Endothelial cell of umbilical vein (primary cell): ENCODE data around the gene RELL2. TPM values are rescaled to one million over a fixed set of nuclear protein-coding genes. Genes with fewer than 3 reads are reported as not detected.

Experiments used
- BruUV-seq: library from RNA; stranded (reverse); fragments of 400-500 nt; replicated peaks from 2 replicates; lab custom pipeline; 2021; lab: Mats Ljungman, UMichigan
- CTCF ChIA-PET: fragments of 300-600, 350-600 bp; sonication (Branson Sonifier 250); formaldehyde crosslinking; loops from one replicate; lab custom pipeline; 2021; ENCODE audit warnings: antibody characterized with exemption, inconsistent platforms; lab: Charles Lee
- POLR2A ChIA-PET: fragments of 300-600, 350-600 bp; sonication (Branson Sonifier 250); formaldehyde crosslinking; loops from one replicate; lab custom pipeline; 2021; ENCODE audit warnings: antibody characterized with exemption, inconsistent platforms; lab: Charles Lee
- DNase-seq: peaks from one replicate; pipeline ENCODE4 v3.0.0-alpha.2; 2011; ENCODE audit warnings: low read depth, low spot score
- FAIRE-seq: peaks from 2 replicates; lab custom pipeline; 2011; peaks lifted over from hg19 to GRCh38; lab: Jason Lieb, UNC
- H2AFZ ChIP-seq: 2 replicates; pipeline ENCODE4 v1.6.0; 2012; ENCODE audit warnings: low read depth, low read length, control low read depth, inconsistent platforms
- H3K27ac ChIP-seq: 2 replicates; pipeline ENCODE4 v1.5.1; 2011; ENCODE audit warnings: low read depth, mild to moderate bottlenecking, control low read depth, low read length, moderate library complexity; ENCODE audit not compliant: insufficient read depth
- H3K27me3 ChIP-seq, 2 experiments: 2 replicates each; pipeline versions ENCODE4 v1.6.0 to v1.6.1; 2011; ENCODE audit warnings: low read length in 2 of 2, mixed read lengths in 1 of 2; ENCODE audit not compliant: control insufficient read depth in 2 of 2, insufficient read depth in 2 of 2
- H3K36me3 ChIP-seq, 2 experiments: 2 replicates in 1 of 2; 3 replicates in 1 of 2; pipeline ENCODE4 v1.5.1; 2011; ENCODE audit warnings: low read length in 2 of 2, mild to moderate bottlenecking in 1 of 2, moderate library complexity in 1 of 2; ENCODE audit not compliant: control insufficient read depth in 2 of 2, insufficient read depth in 2 of 2; ENCODE audit errors: extremely low read depth in 1 of 2
- H3K4me1 ChIP-seq: 3 replicates; pipeline ENCODE4 v1.5.1; 2011; ENCODE audit warnings: mild to moderate bottlenecking, low read length; ENCODE audit not compliant: control insufficient read depth, insufficient read depth; ENCODE audit errors: extremely low read depth
- H3K4me2 ChIP-seq: 2 replicates; pipeline ENCODE4 v1.6.1; 2011; ENCODE audit warnings: low read length, control low read depth, mixed read lengths; ENCODE audit not compliant: insufficient read depth
- H3K4me3 ChIP-seq, 3 experiments: fragments of 200-600 bp in 1 of 3; sonication (generic), shearing (Covaris generic) in 1 of 3; replicated peaks in 1 of 3; 2 replicates each; pipeline ENCODE4 v1.5.1; 2011 to 2016; ENCODE audit warnings: control low read depth in 3 of 3, low read length in 3 of 3, mild to moderate bottlenecking in 2 of 3, inconsistent platforms in 1 of 3, low read depth in 1 of 3, moderate library complexity in 1 of 3; ENCODE audit not compliant: insufficient read depth in 1 of 3
- H3K79me2 ChIP-seq: 2 replicates; pipeline ENCODE4 v1.6.0; 2012; ENCODE audit warnings: low read length, inconsistent platforms; ENCODE audit not compliant: control insufficient read depth, insufficient read depth
- H3K9ac ChIP-seq: replicated peaks from 2 replicates; pipeline ENCODE3; 2011; ENCODE audit warnings: low read length, control low read depth; ENCODE audit not compliant: insufficient read depth; ENCODE audit errors: extremely low read depth
- H3K9me1 ChIP-seq: replicated peaks from 3 replicates; pipeline ENCODE4 v1.6.0; 2011; ENCODE audit warnings: mild to moderate bottlenecking, low read length; ENCODE audit not compliant: control insufficient read depth, insufficient read depth; ENCODE audit errors: extremely low read depth
- H3K9me3 ChIP-seq: replicated peaks from 2 replicates; pipeline ENCODE4 v1.5.1; 2012; ENCODE audit warnings: low read length, inconsistent platforms; ENCODE audit not compliant: control insufficient read depth, insufficient read depth
- H4K20me1 ChIP-seq: replicated peaks from 2 replicates; pipeline ENCODE3; 2011; ENCODE audit warnings: mild to moderate bottlenecking, low read length; ENCODE audit not compliant: control insufficient read depth, insufficient read depth; ENCODE audit errors: extremely low read depth
- EZH2 ChIP-seq: IDR thresholded peaks from 2 replicates; pipeline ENCODE4 v1.6.1; 2012; ENCODE audit warnings: borderline replicate concordance, low read depth, mild to moderate bottlenecking, moderate library complexity, low read length, inconsistent platforms; ENCODE audit not compliant: severe bottlenecking
- FOS ChIP-seq: IDR thresholded peaks from 2 replicates; pipeline ENCODE4 v1.6.1; 2011; ENCODE audit warnings: mild to moderate bottlenecking, low read length, moderate library complexity, borderline replicate concordance; ENCODE audit not compliant: insufficient read depth
- GATA2 ChIP-seq: IDR thresholded peaks from 2 replicates; pipeline ENCODE4 v1.7.0; 2011; ENCODE audit warnings: low read depth, mild to moderate bottlenecking, moderate library complexity, mixed read lengths, low read length; ENCODE audit not compliant: insufficient read length, insufficient read depth
- JUN ChIP-seq: IDR thresholded peaks from 2 replicates; pipeline ENCODE4 v1.6.1; 2011; ENCODE audit warnings: borderline replicate concordance, low read depth; ENCODE audit not compliant: insufficient read length, insufficient read depth
- MYC ChIP-seq: IDR thresholded peaks from one replicate; pipeline ENCODE4 v1.6.1; 2011; ENCODE audit warnings: mild to moderate bottlenecking, low read depth, low read length
- POLR2A ChIP-seq: IDR thresholded peaks from 2 replicates; pipeline ENCODE4 v1.6.1; 2012; ENCODE audit warnings: low read depth, mild to moderate bottlenecking, control low read depth, low read length
- POLR2AphosphoS5 ChIP-seq: IDR thresholded peaks from 2 replicates; pipeline ENCODE4 v1.6.1; 2012; ENCODE audit warnings: low read depth, mild to moderate bottlenecking, control low read depth, low read length, moderate library complexity; ENCODE audit not compliant: insufficient read depth
- dilution Hi-C: fragments of 300-500 bp; cut with MboI; formaldehyde crosslinking; loops from one replicate; pipeline ENCODE4 v1.15.0; 2019; ENCODE audit warnings: low sequenced_read_pairs; ENCODE audit not compliant: extremely low pct_ligation_motif_present
- intact Hi-C: fragments of 100-400 bp; cut with micrococcal nuclease; formaldehyde crosslinking; loops from one replicate; pipeline ENCODE4 v1.10.0; 2022
- polyA plus RNA-seq, 4 experiments: library from polyadenylated mRNA; depleted of rRNA in 3 of 4; stranded (reverse) in 3 of 4; unstranded in 1 of 4; fragments of >200 nt; gene quantifications; 2 replicates each; pipeline versions ENCODE4 v1.2.1 to v1.2.3, GENCODE V29; 2011 to 2012; ENCODE audit warnings: missing spikeins in 1 of 4
- total RNA-seq: library from RNA; stranded (reverse); gene quantifications from 2 replicates; pipeline ENCODE4 v1.2.3, GENCODE V29; 2021
- TF ChIP-seq, protein P1 (sequence below): IDR thresholded peaks from 2 replicates; pipeline ENCODE4 v1.6.1; 2011; ENCODE audit not compliant: insufficient read depth, insufficient read length
- TF ChIP-seq, protein P2 (sequence below), 2 donors: IDR thresholded peaks; 1 replicate in 1 of 2; 2 replicates in 1 of 2; pipeline ENCODE4 v1.5.1; 2011; ENCODE audit warnings: low read length in 2 of 2, mild to moderate bottlenecking in 2 of 2, moderate library complexity in 2 of 2, control low read depth in 1 of 2, inconsistent platforms in 1 of 2, low read depth in 1 of 2; ENCODE audit not compliant: insufficient read depth in 1 of 2; ENCODE audit errors: extremely low read depth in 1 of 2

The RELL2 gene
- total and polyA plus RNA-seq, 2 donors (not counting 3 experiments of a cell fraction or from before 2014, with no cell fraction given), result 3.4 to 3.6 TPM

DNA sequence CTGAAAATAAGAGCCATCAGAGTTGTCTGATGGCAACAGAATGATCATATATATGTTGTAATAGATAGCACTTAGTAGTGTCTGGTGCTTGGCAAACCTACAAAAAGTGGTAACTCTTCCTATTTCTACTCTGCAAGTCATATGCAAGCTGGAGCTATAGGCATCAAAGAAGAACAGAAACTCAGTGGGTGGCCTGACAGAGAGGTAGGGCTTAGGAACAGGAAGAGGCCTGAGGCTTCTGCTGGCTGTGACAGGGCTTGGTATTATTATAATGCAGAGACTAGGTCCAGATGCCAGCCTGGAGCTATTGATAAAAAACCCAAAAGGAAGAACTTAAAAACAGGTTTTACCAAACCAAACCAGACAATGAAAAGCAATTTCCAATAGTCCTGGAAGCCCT, 13.6 kb upstream of the RELL2 start:
- Histone ChIP-seq H3K4me1 (no peaks in the 10 kb centered on the region), H4K20me1 (no peaks in the 10 kb centered on the region), H3K27me3 (no peaks in the 10 kb centered on the region), H3K79me2 (no peaks in the 10 kb centered on the region), H2AFZ (no peak overlapping the region), H3K4me2 (no peak overlapping the region), H3K27ac (no peak overlapping the region), H3K9me1 (no peaks in the 10 kb centered on the region), H3K9ac (no peak overlapping the region), H3K9me3 (no peaks in the 10 kb centered on the region), H3K36me3 (peaks cover 13 to 36% of the 10 kb centered on the region in 2 experiments), H3K4me3 (no peak overlapping the region)
- no peak for DNase-seq
- no TSS peak for BruUV-seq
- intact Hi-C loops, result no loop called here
- CTCF ChIA-PET, result interaction anchor here (8.5 kb wide), 1 partner anchor 31 kb away, joined by 1019 read pairs; no protein-coding TSS in a partner anchor
- POLR2A ChIA-PET, result no interaction called here
- TF ChIP-seq GATA2, result no peak
- TF ChIP-seq, protein P1, sequence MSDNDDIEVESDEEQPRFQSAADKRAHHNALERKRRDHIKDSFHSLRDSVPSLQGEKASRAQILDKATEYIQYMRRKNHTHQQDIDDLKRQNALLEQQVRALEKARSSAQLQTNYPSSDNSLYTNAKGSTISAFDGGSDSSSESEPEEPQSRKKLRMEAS, result no peak
- TF ChIP-seq POLR2A, result no peak
- TF ChIP-seq, protein P2, sequence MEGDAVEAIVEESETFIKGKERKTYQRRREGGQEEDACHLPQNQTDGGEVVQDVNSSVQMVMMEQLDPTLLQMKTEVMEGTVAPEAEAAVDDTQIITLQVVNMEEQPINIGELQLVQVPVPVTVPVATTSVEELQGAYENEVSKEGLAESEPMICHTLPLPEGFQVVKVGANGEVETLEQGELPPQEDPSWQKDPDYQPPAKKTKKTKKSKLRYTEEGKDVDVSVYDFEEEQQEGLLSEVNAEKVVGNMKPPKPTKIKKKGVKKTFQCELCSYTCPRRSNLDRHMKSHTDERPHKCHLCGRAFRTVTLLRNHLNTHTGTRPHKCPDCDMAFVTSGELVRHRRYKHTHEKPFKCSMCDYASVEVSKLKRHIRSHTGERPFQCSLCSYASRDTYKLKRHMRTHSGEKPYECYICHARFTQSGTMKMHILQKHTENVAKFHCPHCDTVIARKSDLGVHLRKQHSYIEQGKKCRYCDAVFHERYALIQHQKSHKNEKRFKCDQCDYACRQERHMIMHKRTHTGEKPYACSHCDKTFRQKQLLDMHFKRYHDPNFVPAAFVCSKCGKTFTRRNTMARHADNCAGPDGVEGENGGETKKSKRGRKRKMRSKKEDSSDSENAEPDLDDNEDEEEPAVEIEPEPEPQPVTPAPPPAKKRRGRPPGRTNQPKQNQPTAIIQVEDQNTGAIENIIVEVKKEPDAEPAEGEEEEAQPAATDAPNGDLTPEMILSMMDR (IDR thresholded peaks at IDR 0.05; ENCODE audit: extremely low read depth in 1 of 2, insufficient read depth in 1 of 2, low read depth in 1 of 2, low read length in 2 of 2), result no peak
- TF ChIP-seq EZH2, result no peak
- no peak for TF ChIP-seq JUN
- no peak for TF ChIP-seq POLR2AphosphoS5
- TF ChIP-seq MYC, result no peak
- TF ChIP-seq FOS, result no peak
- no peak for FAIRE-seq
- dilution Hi-C loops, result no loop called here
